UCSD-AML1 (cell line): ENCODE measurements around the gene SDK2.
A peak's percentile ranks its signal among the peaks of the same experiment; 100 is the strongest.

Source experiments
- DNase-seq: peaks from one replicate; lab custom pipeline; 2025; ENCODE audit not compliant: unreplicated experiment; lab: John Stamatoyannopoulos, UW

Gene SDK2, protein sequence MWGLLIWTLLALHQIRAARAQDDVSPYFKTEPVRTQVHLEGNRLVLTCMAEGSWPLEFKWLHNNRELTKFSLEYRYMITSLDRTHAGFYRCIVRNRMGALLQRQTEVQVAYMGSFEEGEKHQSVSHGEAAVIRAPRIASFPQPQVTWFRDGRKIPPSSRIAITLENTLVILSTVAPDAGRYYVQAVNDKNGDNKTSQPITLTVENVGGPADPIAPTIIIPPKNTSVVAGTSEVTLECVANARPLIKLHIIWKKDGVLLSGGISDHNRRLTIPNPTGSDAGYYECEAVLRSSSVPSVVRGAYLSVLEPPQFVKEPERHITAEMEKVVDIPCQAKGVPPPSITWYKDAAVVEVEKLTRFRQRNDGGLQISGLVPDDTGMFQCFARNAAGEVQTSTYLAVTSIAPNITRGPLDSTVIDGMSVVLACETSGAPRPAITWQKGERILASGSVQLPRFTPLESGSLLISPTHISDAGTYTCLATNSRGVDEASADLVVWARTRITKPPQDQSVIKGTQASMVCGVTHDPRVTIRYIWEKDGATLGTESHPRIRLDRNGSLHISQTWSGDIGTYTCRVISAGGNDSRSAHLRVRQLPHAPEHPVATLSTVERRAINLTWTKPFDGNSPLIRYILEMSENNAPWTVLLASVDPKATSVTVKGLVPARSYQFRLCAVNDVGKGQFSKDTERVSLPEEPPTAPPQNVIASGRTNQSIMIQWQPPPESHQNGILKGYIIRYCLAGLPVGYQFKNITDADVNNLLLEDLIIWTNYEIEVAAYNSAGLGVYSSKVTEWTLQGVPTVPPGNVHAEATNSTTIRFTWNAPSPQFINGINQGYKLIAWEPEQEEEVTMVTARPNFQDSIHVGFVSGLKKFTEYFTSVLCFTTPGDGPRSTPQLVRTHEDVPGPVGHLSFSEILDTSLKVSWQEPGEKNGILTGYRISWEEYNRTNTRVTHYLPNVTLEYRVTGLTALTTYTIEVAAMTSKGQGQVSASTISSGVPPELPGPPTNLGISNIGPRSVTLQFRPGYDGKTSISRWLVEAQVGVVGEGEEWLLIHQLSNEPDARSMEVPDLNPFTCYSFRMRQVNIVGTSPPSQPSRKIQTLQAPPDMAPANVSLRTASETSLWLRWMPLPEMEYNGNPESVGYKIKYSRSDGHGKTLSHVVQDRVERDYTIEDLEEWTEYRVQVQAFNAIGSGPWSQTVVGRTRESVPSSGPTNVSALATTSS (N-terminal part only)

DNA sequence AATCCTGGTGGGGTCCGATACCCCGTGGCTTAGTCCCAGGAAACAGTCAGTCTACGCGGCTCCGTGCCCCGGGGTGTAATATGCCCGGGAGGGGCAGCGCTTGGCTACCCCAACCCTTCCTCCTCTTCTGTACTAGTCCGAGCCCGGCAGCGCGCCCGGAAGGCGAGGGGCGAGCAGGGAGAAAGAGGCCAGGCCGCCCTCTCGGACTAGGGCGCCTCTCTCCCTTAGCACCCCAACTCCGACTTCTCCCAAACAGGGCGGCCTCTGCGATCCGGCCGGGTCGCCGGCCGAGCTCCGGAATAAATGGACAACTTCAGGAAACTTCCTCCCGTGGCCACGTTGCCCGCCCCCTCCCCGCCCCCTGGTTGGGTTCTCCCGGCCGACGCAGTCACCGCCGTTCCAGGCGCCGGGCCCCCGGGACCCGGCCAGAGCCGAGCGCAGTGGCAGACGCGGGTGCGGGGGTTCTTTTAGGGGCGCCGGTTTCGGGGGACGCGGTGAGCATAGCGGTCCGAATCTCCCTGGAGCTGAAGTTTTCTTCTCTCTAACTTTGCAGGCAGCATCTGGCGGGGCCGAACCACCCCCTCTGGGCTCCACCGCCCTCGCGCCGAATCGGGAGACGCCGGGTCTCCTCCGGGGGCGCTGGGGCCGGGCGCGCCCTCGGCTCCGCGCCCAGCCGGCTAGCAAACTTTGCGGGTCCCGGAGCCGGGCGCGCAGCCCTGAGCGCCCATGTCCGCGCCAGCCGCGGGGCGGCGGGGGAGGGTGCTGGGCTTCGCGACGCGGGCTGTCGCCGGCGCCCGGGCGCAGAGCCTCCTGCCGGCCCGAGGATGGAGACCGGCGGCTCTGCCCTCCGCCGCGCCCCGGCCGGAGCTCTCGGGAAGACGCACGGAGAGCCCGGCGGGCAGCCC, at the start of gene SDK2:
Gene SDK2, minus strand, starts transcription at position 301 of the 905 bp plus-strand sequence. CDS start 357 bp downstream, outside the sequence.
- DNase-seq, result no peak

DNA sequence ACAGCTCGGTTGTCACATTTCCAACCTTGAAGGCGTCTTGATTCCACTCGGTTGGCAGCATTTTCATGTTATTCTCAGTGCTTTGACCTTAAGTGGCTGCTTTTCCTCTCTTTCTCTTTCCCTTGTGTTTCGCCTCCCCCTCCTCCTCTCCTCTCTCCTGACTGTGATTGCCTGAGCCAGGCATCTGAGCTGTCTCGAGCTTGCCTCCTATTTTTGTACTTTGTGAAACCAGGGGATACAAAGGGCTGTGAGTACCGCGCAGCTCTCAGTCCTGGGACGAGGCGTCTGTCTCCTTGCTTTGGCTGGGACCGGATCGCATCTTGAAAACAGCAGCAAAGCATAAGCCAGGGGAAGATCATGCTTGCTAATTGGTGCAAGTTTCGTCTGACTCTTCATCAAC, 48.8 kb upstream of the SDK2 start:
- DNase-seq, result no peak

DNA sequence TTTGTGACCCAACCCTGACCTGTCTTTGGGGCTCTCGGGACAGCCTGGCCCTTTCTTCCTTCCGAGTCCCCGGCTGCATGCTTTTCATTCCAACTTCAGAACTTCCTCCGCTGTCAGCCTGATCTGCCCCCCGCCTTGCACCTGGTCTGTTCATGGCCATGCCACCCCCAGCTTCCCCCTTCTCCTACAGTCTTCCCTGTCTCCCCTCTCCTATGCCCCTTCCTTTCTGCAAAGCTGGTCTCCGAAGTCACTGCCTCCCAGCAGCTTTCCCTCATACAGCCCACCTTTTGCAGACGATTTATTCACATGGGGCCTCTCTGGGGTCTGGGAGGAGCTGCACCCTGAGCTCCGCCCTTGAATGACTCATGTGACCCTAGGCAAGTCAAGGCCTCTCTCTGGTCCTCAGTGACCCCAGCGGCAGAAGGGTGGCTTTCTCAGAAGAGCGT, 47.1 kb upstream of the SDK2 start:
- DNase-seq, result no peak

DNA sequence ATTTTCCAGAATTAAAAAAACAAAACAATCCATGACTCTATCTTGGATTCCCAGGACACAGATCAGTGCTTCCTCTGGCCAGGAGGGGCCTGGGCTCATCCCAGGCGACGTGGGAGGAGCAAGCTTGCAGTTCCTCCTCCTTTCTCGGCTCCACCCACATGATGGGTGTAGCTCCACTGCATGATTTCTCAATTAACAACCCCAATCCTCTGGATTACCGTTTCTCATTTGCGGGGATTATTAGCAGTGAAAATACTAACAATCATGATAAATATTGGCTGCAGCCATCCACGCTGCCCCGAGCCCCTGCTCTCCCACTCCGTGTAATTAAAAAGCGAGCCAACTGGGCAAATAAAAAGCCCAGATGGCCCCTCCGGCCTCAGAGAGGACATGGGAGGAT, 46.4 kb upstream of the SDK2 start:
- no peak for DNase-seq

DNA sequence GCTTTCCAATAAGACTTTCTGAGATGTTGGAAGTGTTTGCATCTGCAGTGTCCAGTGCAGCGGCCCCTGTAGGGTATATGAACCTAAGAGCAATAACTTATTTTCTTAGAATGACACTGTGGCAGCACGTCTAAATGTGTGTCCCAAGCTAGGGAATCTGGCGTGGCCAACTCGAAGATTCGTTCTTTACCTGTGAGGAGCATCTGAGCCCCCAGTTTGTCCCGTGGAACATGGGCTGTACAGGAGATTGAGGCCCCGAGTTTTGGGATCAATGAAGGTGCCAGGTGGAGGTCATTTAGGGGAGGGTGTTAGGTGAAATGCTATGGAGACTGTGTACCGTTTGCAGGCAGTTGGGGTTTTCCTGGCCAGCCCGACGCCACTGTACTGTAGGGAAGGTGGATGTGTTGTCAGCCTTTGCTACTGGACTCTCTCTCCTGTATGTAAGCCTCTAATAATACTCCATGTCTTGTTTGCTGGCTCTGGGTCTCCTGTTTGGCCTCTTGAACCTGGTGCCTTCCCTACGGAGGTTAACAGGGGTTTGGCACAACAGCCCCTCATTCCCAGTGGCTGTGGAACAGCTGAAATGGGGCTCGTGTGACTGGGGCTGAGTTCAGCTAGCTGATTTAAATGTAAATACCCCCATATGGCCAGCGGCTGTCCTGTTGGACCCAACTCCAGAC, 45.5 kb upstream of the SDK2 start:
- no peak for DNase-seq

DNA sequence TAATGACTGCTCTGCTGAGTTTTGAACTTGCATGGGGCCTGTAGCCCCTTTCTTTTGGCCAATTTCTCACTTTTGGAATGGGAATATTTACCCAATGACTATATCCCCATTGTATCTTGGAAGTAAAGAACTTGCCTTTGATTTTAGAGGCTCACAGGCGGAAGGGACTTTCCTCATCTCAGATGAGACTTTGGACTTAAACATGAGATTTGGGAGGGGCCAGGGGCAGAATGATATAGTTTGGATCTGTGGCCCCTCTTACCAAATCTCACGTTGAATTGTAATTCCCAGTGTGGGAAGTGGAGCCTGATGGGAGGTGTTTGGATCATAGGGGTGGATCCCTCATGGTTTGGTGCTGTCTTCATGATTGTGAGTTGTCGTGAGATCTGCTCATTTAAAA, 42.7 kb upstream of the SDK2 start:
- DNase-seq, result no peak

DNA sequence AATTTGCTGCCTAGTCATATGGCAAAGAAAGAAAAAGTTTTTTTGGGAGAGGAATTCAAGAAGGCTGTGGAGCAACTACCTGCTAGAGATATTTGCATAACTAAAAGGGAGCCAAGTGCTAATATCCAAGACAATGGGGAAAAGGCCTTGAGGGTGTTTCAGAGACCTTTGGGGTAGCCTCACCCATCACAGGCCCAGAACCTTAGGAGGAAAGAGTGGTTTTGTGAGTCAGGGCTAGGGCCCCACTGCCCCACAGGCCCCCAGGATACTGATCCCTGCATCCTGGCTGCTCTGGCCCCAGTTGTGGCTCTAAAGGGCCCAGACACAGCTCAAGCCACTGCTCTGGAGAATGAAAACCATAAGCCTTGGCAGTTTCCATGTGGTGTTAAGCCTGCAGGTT, 41.9 kb upstream of the SDK2 start:
- DNase-seq, result no peak

DNA sequence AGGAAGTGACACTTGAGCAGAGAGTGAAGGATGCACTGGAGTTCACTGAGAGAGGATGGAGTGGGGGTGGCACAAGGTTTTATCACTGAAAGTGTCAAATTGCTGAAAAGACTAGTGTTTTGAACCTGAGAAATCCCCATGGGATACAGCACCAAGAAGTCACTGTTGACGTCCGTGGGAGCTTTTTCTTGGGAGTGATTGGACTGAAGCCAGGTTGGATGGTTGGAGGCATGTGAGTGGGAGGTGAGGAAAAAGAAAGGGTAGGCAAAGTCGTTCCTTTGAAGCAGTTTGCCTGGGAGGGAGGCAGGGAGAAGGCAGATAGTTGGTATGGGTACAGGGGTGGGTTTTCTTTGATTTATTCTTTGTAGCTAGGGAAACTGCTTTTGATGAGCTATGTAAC, 39.9 kb upstream of the SDK2 start:
- no peak for DNase-seq

DNA sequence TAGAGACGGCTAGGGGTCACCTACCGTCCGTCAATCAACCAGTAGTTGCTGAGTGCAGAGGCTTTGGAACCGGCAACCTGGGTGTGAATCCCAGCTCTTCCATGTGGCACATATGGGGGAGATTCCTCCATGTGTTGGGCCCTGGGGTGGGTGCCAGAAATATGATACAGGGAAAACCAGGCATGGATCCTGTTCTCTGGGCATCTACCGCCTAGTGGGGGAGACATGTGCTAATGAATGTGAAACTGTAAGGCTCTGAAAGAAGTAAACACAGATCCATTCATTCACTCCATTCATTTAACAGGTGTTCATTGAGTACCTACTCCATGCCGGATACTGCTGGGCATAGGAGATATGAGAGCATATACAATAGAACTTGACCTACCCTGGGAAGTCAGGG, 39.5 kb upstream of the SDK2 start:
- DNase-seq, result no peak

DNA sequence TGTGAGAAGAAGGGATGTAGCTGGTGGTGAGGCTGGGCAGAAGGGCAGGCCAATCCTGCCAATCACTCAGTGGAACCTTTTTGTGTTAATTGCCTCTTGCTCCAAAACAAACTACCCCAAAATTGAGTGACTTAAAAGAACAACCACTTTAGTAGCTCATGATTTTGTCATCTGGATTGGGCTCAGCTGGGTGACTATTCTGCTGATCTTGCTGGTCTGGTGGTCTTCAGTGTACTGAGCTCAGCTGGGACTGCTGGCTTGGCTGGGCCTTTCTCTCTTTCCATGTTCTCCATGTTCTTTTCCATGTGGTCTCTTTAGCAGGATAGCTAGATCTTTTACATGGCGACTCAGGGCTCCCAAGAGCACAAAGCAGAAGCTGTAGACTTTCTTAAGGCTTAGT, 37.7 kb upstream of the SDK2 start:
- DNase-seq, result no peak

DNA sequence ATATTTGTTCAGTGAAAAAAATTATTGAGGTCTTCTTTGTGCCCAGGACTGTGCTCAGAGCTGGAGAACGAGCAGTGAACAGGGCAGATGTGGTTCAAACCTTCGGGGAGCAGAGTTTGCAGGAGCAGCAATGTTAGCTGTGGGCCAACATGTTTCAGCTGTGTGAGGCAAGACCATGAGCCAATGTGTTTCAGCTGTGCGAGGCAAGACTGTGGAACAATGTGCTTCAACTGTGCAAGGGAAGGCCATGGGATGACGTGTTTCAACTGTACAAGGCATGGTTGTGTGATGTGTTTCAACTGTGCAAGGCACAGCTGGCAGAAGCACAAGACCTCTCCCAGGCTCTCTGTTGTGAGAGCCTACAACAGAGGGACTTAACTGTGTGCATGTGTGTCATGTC, 35.2 kb upstream of the SDK2 start:
- DNase-seq, result no peak

DNA sequence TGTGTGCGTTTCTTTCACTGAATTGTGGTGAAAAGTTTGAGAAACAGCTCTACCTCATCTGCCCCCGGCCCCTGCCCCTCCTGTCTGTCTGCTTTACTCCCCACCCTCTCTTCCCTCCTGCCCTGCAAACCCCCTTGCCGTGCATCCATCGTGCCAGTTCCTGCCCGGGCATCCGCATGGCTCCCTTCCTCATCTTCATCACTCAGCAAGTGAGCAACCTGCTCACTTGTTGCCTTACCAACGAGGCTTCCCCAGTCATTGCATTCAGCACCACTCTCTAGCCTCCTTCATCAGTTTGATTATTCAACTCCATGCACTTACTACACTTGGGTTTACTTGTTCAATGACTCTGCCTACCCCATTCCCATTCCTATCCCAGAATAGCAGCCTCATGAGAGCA, 34.8 kb upstream of the SDK2 start:
- DNase-seq, result no peak

DNA sequence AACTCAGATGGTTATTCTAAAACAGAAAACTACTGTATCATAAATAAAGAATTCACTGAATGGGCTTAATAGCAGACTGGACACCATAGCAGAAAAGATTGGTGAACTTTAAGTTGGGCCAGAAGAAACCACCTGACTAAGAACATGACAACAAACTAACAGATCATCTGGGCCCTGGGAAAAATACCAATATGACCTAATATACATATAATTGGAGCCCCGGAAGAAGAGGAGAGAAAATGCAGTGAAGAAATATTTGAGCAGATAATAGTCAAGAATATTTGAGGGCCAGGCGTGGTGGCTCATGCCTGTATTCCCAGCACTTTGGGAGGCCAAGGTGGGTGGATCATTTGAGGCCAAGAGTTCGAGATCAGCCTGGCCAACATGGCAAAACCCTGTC, 25.5 kb upstream of the SDK2 start:
- DNase-seq, result no peak

DNA sequence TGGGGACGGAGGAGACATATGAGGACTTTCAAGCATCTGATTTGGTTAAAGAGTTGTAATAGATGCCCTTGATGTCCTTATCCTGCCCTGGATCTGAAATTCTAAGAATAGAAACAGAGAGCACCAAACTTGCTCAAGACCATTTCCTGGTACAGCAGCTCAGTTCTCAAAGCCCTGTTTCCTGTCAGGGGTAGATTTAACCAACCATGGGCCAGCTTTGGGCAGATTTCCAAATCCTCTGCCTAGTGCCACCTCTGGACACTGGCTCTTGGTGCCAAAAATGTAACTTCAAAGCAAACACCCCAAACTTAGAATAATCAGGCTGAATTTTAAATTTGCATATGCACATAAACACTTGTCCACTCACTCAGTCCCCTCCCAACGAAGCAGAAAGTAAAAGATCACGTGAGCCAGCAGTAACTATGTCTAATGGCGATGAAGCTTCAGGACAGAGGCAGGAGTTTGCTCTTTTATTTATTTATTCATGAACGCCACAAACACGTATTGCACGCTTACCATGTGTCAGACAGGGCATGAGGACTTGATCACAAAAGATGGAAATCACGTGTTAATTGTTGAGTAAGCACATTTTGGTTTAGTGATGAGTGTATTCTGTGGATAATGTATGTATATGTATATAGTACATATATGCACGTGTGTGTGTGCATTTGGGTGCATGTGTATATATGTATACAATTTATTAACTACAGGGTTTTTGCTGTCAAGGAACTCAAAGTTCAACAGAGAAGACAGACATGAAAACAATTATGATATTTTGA, 23.1 kb upstream of the SDK2 start:
- DNase-seq, result no peak

DNA sequence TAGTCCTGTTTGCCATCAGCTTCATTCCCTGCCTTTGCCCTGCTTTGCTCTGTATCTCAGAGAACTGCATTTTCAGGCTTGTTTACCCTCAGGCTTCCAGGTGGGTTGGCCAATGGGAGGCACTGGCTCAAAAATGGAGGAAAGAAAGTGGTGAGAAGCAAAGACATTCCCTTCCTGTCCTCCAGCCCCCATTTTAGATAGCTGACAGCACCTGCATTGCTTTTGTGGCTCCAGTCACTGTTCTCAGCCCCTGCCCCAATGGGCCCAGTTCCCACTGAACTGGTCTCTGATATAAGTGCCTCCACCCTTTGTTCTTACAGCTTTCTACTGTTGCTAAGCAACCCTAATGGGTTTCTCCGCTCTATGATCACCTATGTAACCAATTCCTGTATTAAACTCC, 19.4 kb upstream of the SDK2 start:
- no peak for DNase-seq

DNA sequence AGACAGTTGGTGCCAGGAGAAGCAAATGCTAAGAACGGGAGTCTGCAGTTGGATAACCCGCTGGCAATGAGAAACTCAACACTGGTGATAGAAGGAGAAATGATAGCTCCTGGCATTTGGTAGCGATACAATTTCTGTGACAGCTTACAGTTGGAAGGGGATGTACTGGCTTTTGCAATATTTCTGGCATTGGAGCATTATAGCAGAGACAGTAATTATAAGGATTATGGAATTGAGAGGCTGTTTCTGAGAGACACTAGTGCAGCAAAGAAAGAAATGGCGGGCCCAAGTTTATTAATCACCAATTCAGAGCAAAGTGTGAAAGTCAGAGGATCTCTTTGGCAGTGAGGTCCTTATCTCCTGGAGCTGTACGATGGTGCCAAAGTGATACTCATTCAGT, 16.1 kb upstream of the SDK2 start:
- no peak for DNase-seq

DNA sequence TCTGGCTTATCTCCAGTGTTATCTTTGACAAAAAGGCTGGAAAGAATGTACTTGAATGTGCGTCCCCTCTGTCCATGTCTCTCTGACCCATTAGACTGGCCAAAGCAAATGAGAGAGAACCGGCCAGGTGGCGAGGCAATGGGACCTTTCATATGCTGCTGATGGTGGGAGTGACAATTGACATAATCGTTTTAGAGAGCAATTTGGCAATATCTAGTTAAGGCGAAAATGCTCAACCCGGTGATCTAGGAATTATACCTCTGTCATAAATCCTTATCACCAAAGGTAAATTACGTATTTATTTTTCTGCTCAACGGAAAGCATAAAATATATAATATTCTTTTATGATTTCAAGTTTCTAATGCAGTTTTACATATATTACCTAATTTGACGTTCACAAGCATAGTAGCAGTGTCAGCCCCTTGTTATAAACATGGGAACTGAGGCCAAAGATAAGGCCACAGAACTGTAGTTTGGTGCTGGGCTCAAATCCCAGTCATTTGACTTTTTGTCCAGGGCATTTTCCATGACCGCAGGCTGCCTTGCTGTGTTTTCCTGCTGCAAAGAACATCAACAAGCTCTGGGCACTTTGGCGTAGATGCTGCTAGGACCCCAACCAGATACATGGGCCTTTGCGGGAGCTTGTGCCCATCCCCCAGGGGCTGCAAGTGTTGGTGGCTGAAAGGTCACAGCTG, 14.7 kb upstream of the SDK2 start:
- DNase-seq, result no peak

DNA sequence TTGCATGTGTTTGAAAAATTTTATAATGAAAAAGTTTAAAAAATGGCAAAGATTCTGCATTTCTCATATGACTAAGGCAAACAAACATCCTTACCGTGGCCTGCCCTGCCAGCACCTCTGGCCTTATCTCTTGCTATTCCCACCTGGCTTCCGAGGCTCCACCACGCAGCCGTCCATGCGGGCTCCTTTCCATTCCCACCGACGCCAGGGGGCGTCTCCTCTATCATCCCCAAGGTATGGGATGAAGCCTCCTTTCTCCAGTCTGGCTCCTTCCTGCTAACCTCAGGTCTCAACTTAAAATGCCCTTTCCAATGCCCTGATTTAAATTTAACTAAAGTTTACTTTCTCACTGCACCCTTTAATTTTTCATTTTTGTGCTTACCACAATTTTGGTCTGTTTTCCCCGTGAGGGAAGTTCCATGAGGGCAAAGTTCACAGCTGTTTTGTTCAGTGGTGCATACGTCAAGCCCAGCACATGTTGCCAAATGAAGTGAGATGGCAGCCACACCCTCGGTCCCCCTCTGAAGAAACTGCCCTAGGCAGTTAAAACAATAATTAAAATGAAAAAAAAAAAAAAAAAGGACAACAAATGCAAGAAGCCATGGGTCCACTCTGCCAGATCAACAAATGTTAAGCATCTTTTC, 13.3 kb upstream of the SDK2 start:
- peak; percentile 50 for DNase-seq
